ENCODE results near the gene NEK4.
"Not testable (repeated sequence)": the region's sequence is repeated elsewhere in the genome, so short reads cannot be mapped to it uniquely, and the experiment has no call there.

The NEK4 gene

DNA sequence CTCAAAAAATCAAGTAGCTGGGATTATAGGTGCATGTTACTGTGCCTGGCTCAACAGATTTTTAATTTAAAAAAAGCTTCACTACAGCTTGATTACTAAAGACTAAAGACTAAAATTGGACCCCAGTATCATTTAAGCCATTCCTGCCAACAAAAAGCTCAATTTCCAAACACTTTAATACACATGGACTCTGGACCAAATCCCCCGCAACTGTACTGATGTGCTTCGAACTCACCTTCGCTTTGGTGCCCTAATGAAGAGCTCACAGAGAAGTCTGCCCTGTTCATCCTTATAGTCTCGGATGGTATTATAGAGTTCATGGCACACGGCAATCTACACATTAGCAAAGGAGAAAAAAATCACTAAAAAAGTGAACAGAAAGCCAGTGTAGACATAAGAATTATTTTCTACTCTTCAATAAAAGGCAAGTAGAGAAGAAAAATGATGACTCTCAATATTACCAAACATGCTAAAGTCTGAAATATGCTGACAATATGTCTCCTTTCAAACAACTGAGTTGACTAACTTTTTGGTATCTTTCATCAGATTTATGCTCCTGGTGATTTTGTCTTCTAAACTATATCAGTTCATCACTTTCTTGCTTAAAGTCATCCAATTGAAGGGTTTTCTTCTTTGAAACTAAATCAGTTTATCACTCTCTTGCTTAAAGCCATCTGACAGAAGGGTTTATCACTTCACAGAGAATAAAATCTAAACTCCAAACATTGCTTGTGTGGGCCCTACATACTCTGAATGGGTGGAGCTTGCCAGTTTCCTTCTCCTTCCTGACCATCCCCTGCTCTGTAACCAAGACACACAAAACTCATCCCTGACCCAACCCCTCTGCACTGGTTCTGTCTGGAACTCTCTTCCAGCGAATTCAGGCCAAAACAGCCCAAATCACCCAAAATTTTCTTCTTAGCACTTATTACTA lies 92.2 kb downstream of the NEK4 start:
- H3K79me2 ChIP-seq (ENCODE audit: low read length), result peaks cover 42% of the 10 kb centered on the region
- no peak overlapping the region for H3K4me2 ChIP-seq (ENCODE audit: low read length)
- no peak overlapping the region for H3K9ac ChIP-seq (ENCODE audit: low read length)
- peaks cover 38% of the 10 kb centered on the region for H3K36me3 ChIP-seq (replicated peaks; ENCODE audit: low read depth, low read length)
- no peak overlapping the region for H2AFZ ChIP-seq (ENCODE audit: low read depth, low read length)
- no peaks in the 10 kb centered on the region for H3K27me3 ChIP-seq (ENCODE audit: low read depth, low read length)
- H3K4me1 ChIP-seq (ENCODE audit: low read length), result peaks cover 22% of the 10 kb centered on the region
- TF ChIP-seq, protein P1, sequence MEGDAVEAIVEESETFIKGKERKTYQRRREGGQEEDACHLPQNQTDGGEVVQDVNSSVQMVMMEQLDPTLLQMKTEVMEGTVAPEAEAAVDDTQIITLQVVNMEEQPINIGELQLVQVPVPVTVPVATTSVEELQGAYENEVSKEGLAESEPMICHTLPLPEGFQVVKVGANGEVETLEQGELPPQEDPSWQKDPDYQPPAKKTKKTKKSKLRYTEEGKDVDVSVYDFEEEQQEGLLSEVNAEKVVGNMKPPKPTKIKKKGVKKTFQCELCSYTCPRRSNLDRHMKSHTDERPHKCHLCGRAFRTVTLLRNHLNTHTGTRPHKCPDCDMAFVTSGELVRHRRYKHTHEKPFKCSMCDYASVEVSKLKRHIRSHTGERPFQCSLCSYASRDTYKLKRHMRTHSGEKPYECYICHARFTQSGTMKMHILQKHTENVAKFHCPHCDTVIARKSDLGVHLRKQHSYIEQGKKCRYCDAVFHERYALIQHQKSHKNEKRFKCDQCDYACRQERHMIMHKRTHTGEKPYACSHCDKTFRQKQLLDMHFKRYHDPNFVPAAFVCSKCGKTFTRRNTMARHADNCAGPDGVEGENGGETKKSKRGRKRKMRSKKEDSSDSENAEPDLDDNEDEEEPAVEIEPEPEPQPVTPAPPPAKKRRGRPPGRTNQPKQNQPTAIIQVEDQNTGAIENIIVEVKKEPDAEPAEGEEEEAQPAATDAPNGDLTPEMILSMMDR (IDR thresholded peaks at IDR 0.05; ENCODE audit: low read depth, low read length), result no peak
- TF ChIP-seq EZH2phosphoT487 (IDR thresholded peaks at IDR 0.05; ENCODE audit: low read depth), result no peak
- no peaks in the 10 kb centered on the region for H3K9me3 ChIP-seq (ENCODE audit: insufficient read depth, low read length)
- H4K20me1 ChIP-seq (ENCODE audit: insufficient read depth, low read length), result no peaks in the 10 kb centered on the region
- no peak overlapping the region for H3K27ac ChIP-seq (ENCODE audit: low read length)
- no peak overlapping the region for H3K4me3 ChIP-seq (ENCODE audit: low read length)

DNA sequence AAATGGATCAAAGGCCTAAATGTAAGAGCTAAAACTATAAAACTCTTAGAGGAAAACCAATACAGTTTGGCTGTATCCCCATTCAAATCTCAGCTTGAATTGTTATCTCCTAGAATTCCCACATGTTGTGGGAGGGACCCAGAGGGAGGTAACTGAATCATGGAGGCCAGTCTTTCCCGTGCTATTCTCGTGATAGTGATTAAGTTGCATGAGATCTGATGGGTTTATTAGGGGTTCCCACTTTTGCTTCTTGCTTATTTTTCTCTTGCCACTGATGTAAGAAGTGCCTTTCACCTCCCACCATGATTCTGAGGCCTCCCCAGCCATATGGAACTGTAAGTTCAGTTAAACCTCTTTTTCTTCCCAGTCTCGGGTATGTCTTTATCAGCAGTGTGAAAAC lies 94.5 kb downstream of the NEK4 start:
- H3K4me3 ChIP-seq (ENCODE audit: low read length); H3K4me2 ChIP-seq (ENCODE audit: low read length); H3K4me1 ChIP-seq (ENCODE audit: low read length); H3K27me3 ChIP-seq (ENCODE audit: low read depth, low read length); H3K9ac ChIP-seq (ENCODE audit: low read length); H2AFZ ChIP-seq (ENCODE audit: low read depth, low read length); H3K9me3 ChIP-seq (ENCODE audit: insufficient read depth, low read length); H3K27ac ChIP-seq (ENCODE audit: low read length); H4K20me1 ChIP-seq (ENCODE audit: insufficient read depth, low read length): not testable (repeated sequence)
- H3K36me3 ChIP-seq (replicated peaks; ENCODE audit: low read depth, low read length), result peaks cover 46% of the 10 kb centered on the region
- H3K79me2 ChIP-seq (ENCODE audit: low read length), result peaks cover 19% of the 10 kb centered on the region

DNA sequence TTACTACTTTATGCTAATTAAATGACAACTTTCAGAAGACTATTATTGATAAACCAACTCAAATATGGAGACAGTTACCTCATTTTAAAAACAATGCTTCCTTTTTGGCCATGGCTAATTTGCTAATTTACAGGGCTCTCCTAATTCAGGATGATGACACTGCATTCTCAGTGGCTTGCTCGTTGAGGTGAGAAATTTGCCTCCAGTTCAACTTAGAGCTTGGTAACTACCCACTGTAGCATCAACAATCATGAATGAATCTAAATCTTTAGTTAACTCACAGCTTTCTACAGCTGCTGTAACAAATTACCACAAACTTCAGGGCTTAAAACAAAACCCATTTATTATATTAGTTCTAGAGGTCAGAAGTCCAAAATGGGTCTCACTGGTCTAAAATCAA lies 99.1 kb downstream of the NEK4 start:
- Histone ChIP-seq H3K27ac (ENCODE audit: low read length) (no peak overlapping the region), H3K36me3 (replicated peaks; ENCODE audit: low read depth, low read length) (peaks cover 40% of the 10 kb centered on the region), H3K9me3 (ENCODE audit: insufficient read depth, low read length) (no peaks in the 10 kb centered on the region), H2AFZ (ENCODE audit: low read depth, low read length) (no peak overlapping the region), H3K79me2 (ENCODE audit: low read length) (peaks cover 16% of the 10 kb centered on the region), H4K20me1 (ENCODE audit: insufficient read depth, low read length) (no peaks in the 10 kb centered on the region), H3K4me2 (ENCODE audit: low read length) (no peak overlapping the region), H3K4me3 (ENCODE audit: low read length) (no peak overlapping the region), H3K27me3 (ENCODE audit: low read depth, low read length) (no peaks in the 10 kb centered on the region), H3K9ac (ENCODE audit: low read length) (no peak overlapping the region), H3K4me1 (ENCODE audit: low read length) (peaks cover 4% of the 10 kb centered on the region; the same call in 1 of the 2 replicates)
- TF ChIP-seq, protein P1 (IDR thresholded peaks at IDR 0.05; ENCODE audit: low read depth, low read length), result no peak
- no peak for TF ChIP-seq EZH2phosphoT487 (IDR thresholded peaks at IDR 0.05; ENCODE audit: low read depth)

DNA sequence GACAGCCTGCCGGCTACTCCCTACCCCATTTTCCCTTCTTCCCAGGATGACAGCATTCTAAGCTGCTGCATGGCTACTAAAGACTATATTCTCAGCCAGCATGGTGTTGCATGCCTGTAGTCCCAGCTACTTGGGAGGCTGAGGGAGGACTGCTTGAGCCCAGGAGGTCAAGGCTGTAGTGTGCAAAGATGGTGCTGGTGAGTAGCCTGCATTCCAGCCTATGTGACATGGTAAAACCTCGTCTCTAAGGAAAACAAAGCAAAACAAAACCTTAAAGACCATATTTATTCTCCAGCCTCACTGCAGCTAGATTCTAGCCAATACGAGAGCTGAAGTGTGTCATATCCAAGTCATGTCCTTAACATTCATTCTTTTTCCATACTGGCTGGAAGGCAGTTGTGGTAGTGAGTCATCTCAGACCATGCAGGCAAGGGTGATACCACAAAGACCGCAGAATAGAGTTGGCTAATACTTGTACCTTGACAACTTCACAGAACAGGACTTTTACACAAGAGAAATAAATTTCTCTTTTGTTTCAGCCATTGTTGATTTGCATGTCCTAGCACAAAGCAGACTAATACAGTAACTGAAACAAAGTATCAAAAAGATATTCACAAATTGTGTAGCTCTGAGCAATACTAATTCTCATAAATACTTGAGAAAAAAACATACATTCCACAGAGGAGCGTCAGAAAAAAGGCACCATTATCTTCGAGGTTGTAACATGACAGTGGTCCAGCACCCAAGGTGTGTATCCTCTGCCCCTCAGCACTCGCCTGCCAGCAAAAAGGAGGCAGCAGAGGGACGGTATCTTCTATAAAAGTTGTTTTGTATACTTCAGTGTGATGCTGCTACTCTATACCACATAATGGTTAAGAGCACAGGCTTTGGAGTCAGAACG lies 99.9 kb downstream of the NEK4 start:
- H3K4me2 ChIP-seq (ENCODE audit: low read length), result no peak overlapping the region

More for the DNA sequence above, 99.9 kb downstream of the NEK4 start:
- H4K20me1 ChIP-seq (ENCODE audit: insufficient read depth, low read length), result no peaks in the 10 kb centered on the region
- H3K9ac ChIP-seq (ENCODE audit: low read length), result no peak overlapping the region
- H3K27me3 ChIP-seq (ENCODE audit: low read depth, low read length), result no peaks in the 10 kb centered on the region
- no peak overlapping the region for H2AFZ ChIP-seq (ENCODE audit: low read depth, low read length)
- no peak overlapping the region for H3K4me3 ChIP-seq (ENCODE audit: low read length)
- peaks cover 16% of the 10 kb centered on the region for H3K79me2 ChIP-seq (ENCODE audit: low read length)
- H3K9me3 ChIP-seq (ENCODE audit: insufficient read depth, low read length), result no peaks in the 10 kb centered on the region
- H3K36me3 ChIP-seq (replicated peaks; ENCODE audit: low read depth, low read length), result peaks cover 40% of the 10 kb centered on the region
- H3K4me1 ChIP-seq (ENCODE audit: low read length), result peaks cover 4% of the 10 kb centered on the region; the same call in 1 of the 2 replicates
- no peak for TF ChIP-seq EZH2phosphoT487 (IDR thresholded peaks at IDR 0.05; ENCODE audit: low read depth)
- TF ChIP-seq, protein P1 (IDR thresholded peaks at IDR 0.05; ENCODE audit: low read depth, low read length), result no peak
- H3K27ac ChIP-seq (ENCODE audit: low read length), result no peak overlapping the region
